Small intestine (tissue), 16 donors: ENCODE data around the gene COPB2. TPM values are rescaled to one million over a fixed set of nuclear protein-coding genes. Genes with fewer than 3 reads are reported as not detected.

ENCODE experiments used
- DNase-seq, 2 donors: peaks; one replicate each; pipeline versions ENCODE4 v3.0.0 to v3.0.0-alpha.2; 2013
- FAIRE-seq: peaks from 2 replicates; lab custom pipeline; 2012; peaks lifted over from hg19 to GRCh38; lab: Jason Lieb, UNC
- H3K27ac ChIP-seq, 3 donors: one replicate each; pipeline ENCODE4 v1.5.1; 2013; ENCODE audit warnings: low read length in 2 of 3, mild to moderate bottlenecking in 2 of 3, control low read depth in 1 of 3, inconsistent platforms in 1 of 3, low read depth in 1 of 3, moderate library complexity in 1 of 3
- H3K27me3 ChIP-seq, 3 donors: one replicate each; pipeline ENCODE4 v1.6.1; 2013; ENCODE audit warnings: low read length in 3 of 3, inconsistent platforms in 1 of 3; ENCODE audit not compliant: control insufficient read depth in 3 of 3, insufficient read depth in 3 of 3
- H3K36me3 ChIP-seq, 3 donors: one replicate each; pipeline ENCODE4 v1.6.1; 2013; ENCODE audit warnings: low read length in 3 of 3, inconsistent platforms in 1 of 3, low read depth in 1 of 3, mild to moderate bottlenecking in 1 of 3, moderate library complexity in 1 of 3; ENCODE audit not compliant: control insufficient read depth in 3 of 3, insufficient read depth in 2 of 3
- H3K4me1 ChIP-seq, 3 donors: one replicate each; pipeline ENCODE4 v1.6.1; 2013; ENCODE audit warnings: low read length in 2 of 3, inconsistent platforms in 1 of 3, low read depth in 1 of 3, mild to moderate bottlenecking in 1 of 3, moderate library complexity in 1 of 3; ENCODE audit not compliant: control insufficient read depth in 3 of 3, insufficient read depth in 2 of 3
- H3K4me3 ChIP-seq, 3 donors: one replicate each; pipeline ENCODE4 v1.5.1; 2013; ENCODE audit warnings: low read length in 3 of 3, control low read depth in 1 of 3, inconsistent platforms in 1 of 3, low read depth in 1 of 3, mild to moderate bottlenecking in 1 of 3, moderate library complexity in 1 of 3
- H3K9me3 ChIP-seq, 2 donors: one replicate each; pipeline ENCODE4 v1.6.1; 2013; ENCODE audit warnings: low read depth in 1 of 2, low read length in 1 of 2; ENCODE audit not compliant: control insufficient read depth in 2 of 2, insufficient read depth in 1 of 2
- WGBS, 3 donors: extraction: QIAGEN DNeasy Blood & Tissue Kit; methylation state at CpG; one replicate each; pipeline ENCODE4 v1.1.7; 2013; 5-methylcytosine and 5-hydroxymethylcytosine counted together
- long read RNA-seq, 10 donors: transcript quantifications; one replicate each; lab custom pipeline, GENCODE V29; 2026
- polyA plus RNA-seq, 4 donors: library from polyadenylated mRNA; stranded (reverse) in 3 of 4; unstranded in 1 of 4; fragments of 200-250 nt in 3 of 4; fragments of 120-200 nt in 1 of 4; gene quantifications; one replicate each; pipeline versions ENCODE4 v1.2.1 to v1.2.3, GENCODE V29; 2013
- donor health status: healthy with polysubstance abuse.
- donor health status: control.
- donor health status: control.
- donor health status: Bipolar disorder and iron deficiency.
- donor health status: healthy.

COPB2 gene
- 100 to 1,000 TPM in 1 of 4 donors, 10 to 100 TPM in 3; 53.5 to 128 (median 67.5) TPM for polyA plus RNA-seq
- long read RNA-seq, donor 1, result 0 reads
- long read RNA-seq, donor 2, transcript COPB2-201 (22 exons, 3,360 nt), result major isoform, 8 of 10 reads
- long read RNA-seq, donor 2, partial matches to known transcripts, result 0 of 10 reads
- long read RNA-seq, donor 2, other reads (novel, unspliced or antisense), result 0 of 10 reads
- long read RNA-seq, donor 3, partial matches to known transcripts, result 94 of 123 reads
- long read RNA-seq, donor 3, other reads (novel, unspliced or antisense), result 23 of 123 reads
- long read RNA-seq, donor 4, result 0 reads
- long read RNA-seq, donor 5, partial matches to known transcripts, result 5 of 6 reads
- long read RNA-seq, donor 5, other reads (novel, unspliced or antisense), result 0 of 6 reads
- long read RNA-seq, donor 6, transcript COPB2-201 (22 exons, 3,360 nt), result major isoform, 12 of 25 reads
- long read RNA-seq, donor 6, partial matches to known transcripts, result 12 of 25 reads
- long read RNA-seq, donor 6, other reads (novel, unspliced or antisense), result 0 of 25 reads
- long read RNA-seq, donor 7, result 0 reads
- long read RNA-seq, donor 8, result 0 reads
- long read RNA-seq, donor 9, partial matches to known transcripts, result 0 of 2 reads
- long read RNA-seq, donor 9, other reads (novel, unspliced or antisense), result 0 of 2 reads
- long read RNA-seq, donor 10, transcript COPB2-201 (22 exons, 3,360 nt), result major isoform, 11 of 40 reads
- long read RNA-seq, donor 10, partial matches to known transcripts, result 23 of 40 reads
- long read RNA-seq, donor 10, other reads (novel, unspliced or antisense), result 0 of 40 reads

DNA sequence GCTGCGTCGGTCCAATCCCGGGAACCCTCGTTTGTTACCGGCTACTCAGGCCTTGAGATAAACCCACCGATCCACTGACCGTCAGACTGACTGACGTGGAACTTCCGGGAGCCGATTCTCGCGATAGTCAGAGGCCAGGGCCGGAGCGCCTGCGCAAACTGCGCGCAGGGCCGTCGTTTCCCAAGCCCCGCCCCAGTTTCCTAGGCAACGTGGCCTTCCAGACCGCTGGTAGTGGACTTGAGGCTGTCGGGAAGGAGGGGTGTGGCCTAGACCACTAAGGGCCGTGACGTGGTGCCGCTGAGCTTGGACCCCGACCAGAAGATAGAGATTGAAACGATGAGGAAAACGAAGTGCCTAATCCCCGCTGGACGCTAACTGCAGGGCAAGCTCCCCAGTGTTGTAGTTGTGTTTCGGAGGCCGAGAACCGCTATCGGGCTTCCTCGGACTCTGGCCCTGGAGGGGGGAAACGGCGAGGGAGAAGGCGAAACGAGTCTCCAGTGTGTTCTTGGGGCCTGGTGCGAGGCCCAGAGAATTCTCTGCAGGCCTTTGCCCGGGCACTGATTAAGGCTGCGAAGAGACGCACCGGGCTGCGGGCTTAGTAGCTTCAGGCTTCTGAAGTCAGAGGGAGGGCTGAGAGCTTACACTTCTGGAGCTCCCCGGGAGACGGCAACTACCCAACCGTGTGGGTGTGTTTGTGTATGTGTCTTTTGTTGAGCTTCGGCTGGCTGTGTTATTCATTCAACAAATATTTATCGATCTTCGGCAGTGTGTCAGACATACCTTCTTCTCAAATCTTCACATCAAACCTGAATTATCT, at the start of gene COPB2:
TSS of gene COPB2 (minus strand) at position 96 of the 817 bp plus-strand sequence. CDS start 97 bp downstream, outside the sequence.
- Histone ChIP-seq H3K36me3 (no peaks in the 10 kb centered on the region), H3K9me3 (no peaks in the 10 kb centered on the region), H3K4me3 (peak within 1 kb of the TSS; percentile 90 to 95 (median 94)), H3K4me1 (peaks cover 0 to 13% (median 8%) of the 10 kb centered on the region in 3 donors), H3K27me3 (no peaks in the 10 kb centered on the region), H3K27ac (peak within 1 kb of the TSS; percentile 94 to 97 (median 95))
- 0 to 1% (median 0%) methylated on average over 52 of the region's 52 CpGs for WGBS, 3 donors
- DNase-seq (peak; percentile 99 to 100), FAIRE-seq (peak; percentile 23)

DNA sequence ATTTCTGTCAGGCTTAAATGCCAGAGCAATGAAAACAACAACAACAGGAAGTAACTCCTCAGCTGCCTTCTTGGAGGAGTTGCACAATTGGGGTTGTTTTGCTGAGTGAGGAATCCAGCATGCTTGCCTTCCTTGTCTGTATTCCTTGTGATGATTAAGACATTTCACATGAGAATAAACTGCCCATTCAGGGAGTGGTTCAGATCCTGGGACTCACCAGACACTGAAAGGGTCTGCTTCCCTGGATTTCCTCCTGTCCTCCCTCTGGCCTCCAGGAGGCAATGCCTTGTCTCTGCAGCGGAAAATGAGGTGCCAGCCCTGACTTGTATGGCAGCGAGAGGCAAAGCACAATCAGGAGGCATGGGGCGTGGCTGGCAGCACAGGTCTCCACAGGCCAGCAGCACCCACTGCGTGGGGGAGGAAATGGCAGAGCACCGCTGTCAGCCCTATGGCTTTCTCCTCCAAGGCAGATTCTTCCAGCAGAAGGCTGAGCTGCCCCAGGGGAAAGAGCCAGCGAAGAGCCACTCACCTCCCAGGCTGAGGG, 45.4 kb upstream of the COPB2 start:
- H3K27ac ChIP-seq, result peak overlapping the region in 2 of 3 donors; percentile 5 to 43
- peaks cover 0 to 4% (median 0%) of the 10 kb centered on the region in 3 donors for H3K36me3 ChIP-seq
- FAIRE-seq, result no peak
- peak; percentile 65 to 67 for DNase-seq
- H3K9me3 ChIP-seq, result no peaks in the 10 kb centered on the region
- H3K4me3 ChIP-seq, result no peak overlapping the region
- 20 to 64% (median 47%) methylated on average over 6 of the region's 6 CpGs for WGBS, 3 donors
- H3K27me3 ChIP-seq, result no peaks in the 10 kb centered on the region
- H3K4me1 ChIP-seq, result peaks cover 0 to 10% (median 2%) of the 10 kb centered on the region in 3 donors

DNA sequence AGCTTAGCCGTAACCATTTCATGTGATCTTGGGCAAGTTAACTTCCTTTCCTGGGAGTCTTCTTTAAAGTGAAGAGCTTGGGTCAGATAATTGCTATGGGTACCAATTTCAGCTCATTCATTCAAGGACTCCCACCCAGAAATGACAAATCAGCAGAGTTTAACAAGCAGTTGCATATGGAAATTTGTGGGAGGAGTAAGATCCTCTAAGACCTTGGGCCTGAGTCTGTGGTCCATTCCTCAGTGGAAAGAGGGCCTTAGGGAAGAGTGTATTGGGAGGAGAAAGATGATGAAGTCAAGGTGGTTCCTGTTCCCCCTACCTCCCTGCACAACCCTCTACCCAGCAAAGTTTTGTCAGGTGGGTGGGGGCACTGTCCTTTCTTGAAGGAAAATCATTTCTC, 44.8 kb upstream of the COPB2 start:
- H3K36me3 ChIP-seq, result peaks cover 0 to 4% (median 0%) of the 10 kb centered on the region in 3 donors
- no peaks in the 10 kb centered on the region for H3K9me3 ChIP-seq
- DNase-seq (no peak), FAIRE-seq (no peak)
- 90 to 96% (median 91%) methylated on average over 1 of the region's 1 CpG for WGBS, 3 donors
- H3K27me3 ChIP-seq, result no peaks in the 10 kb centered on the region
- peak overlapping the region in 1 of 3 donors; percentile 43 for H3K27ac ChIP-seq
- no peak overlapping the region for H3K4me3 ChIP-seq
- H3K4me1 ChIP-seq, result peaks cover 0 to 10% (median 0%) of the 10 kb centered on the region in 3 donors

DNA sequence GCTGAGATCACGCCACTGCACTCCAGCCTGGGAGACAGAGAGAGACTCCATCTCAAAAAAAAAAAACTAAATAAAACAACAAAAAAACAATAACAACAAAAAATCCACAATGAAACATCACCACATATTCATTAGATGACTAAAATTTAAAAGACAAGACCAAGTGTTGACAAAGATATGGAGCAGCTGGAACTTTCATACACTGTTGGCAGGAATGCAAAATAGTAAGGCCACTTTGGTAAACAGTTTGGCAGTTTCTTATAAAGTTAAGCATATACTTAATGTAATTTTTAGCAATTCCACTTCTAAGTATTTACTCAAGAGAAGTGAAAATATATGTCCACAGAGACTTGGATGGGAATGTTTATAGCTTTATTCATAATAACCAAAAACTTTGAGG, 43.6 kb upstream of the COPB2 start:
- DNase-seq, result no peak
- 93 to 95% (median 93%) methylated on average over 1 of the region's 1 CpG for WGBS, 3 donors
- H3K36me3 ChIP-seq, result peaks cover 0 to 4% (median 0%) of the 10 kb centered on the region in 3 donors
- FAIRE-seq, result no peak
- H3K9me3 ChIP-seq, result no peaks in the 10 kb centered on the region
- H3K27ac ChIP-seq, result no peak overlapping the region
- H3K27me3 ChIP-seq, result no peaks in the 10 kb centered on the region
- H3K4me1 ChIP-seq, result peaks cover 0 to 13% (median 0%) of the 10 kb centered on the region in 3 donors
- H3K4me3 ChIP-seq, result no peak overlapping the region

DNA sequence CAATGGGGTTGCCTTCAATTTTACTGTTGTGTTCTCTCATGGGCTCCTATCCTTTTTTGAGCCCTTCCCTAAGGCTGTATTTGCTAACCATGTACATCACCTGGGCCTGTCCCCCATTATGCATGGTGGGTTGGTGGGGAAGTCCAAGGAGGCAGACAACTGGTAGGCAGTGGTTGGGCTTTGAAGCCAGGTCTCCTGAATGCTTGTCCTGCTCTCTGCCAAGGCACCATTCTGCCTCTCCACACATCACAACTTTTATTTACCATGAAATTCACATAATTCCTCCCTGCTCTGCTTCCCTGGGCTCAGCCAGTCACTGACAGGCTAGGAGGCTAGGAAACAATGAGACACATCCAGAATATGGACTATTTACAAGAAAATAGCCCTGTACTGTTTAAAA, 41.0 kb upstream of the COPB2 start:
- Histone ChIP-seq H3K27me3 (no peaks in the 10 kb centered on the region), H3K4me3 (no peak overlapping the region), H3K4me1 (peaks cover 0 to 18% (median 0%) of the 10 kb centered on the region in 3 donors), H3K36me3 (peaks cover 0 to 4% (median 0%) of the 10 kb centered on the region in 3 donors), H3K27ac (no peak overlapping the region), H3K9me3 (no peaks in the 10 kb centered on the region)
- DNase-seq (no peak), FAIRE-seq (no peak)

DNA sequence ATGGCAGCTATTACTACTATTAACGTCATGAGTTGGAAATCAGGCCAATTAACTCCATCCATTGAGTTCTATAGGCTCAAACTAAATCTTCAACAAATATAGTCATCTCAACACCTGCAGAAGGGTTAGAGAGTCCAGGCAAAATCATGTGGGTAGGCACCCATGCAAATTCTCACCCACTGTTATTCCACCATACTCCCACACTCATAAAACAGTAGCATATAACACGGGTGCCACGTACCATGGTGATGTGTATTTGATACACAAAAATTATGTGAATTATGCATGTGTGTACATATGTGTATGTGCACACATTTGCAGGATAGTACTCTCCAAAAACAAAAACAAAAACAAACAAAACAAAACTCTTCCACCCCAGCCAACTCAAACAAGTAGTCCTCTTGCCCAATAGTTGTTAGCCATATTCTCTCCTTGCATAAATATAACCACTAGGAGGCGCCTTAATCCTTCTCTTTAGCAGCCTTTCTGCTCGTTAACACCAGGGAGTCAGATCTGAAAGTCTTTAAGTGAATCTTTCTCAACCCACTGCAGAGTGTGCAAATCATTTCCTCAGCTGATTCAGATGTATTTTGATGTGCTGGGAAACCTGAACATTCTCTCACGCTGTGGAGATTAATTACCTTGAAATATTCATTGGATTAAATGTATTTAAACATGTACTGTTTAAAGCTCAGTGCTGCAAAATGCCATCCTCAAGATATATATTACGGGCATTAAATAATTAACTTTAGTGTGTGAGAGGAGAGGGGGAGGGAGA, 38.0 kb upstream of the COPB2 start:
- FAIRE-seq, result peak; percentile 72
- Histone ChIP-seq H3K36me3 (peaks cover 0 to 8% (median 2%) of the 10 kb centered on the region in 3 donors), H3K9me3 (no peaks in the 10 kb centered on the region), H3K4me3 (no peak overlapping the region), H3K27ac (no peak overlapping the region), H3K4me1 (peaks cover 0 to 8% (median 1%) of the 10 kb centered on the region in 3 donors), H3K27me3 (no peaks in the 10 kb centered on the region)
- 45 to 51% (median 48%) methylated on average over 7 of the region's 7 CpGs for WGBS, 3 donors
- peak; percentile 84 to 85 for DNase-seq

DNA sequence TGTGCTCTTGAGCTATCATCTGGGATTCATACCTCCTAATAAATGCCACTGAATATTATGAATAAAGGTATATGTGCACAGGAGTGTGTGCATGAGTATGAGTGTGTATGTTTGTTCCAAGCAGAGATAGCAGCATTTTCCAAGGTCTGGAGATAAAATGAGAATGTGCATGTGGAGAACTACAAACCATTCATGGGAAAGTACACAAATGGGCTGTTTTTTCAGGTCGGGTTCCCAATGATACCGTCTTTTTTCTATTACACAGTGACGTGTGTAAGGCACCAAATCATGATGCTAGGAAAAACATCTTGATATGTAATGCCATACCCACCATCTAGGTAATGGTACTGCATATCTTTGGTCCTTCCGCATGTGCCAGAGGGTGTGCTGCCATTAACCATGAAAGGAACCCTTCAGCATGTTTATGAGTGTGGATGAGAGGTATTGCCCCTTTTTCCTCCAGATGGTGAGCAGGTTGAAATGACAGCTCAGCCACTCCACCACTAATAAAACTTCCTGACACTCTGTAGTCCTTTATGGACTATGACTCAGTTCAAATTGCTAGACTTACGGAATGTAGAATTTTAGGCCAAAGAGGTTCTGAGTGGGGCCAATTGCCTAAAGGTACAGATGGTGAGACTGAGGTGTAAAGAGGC, 36.4 kb upstream of the COPB2 start:
- Histone ChIP-seq H3K4me3 (no peak overlapping the region), H3K27ac (no peak overlapping the region), H3K36me3 (peaks cover 0 to 8% (median 2%) of the 10 kb centered on the region in 3 donors), H3K9me3 (no peaks in the 10 kb centered on the region), H3K27me3 (no peaks in the 10 kb centered on the region), H3K4me1 (peaks cover 1 to 8% (median 3%) of the 10 kb centered on the region in 3 donors)
- FAIRE-seq, result no peak
- WGBS, 3 donors, result 75 to 82% (median 77%) methylated on average over 5 of the region's 5 CpGs
- no peak for DNase-seq
